GM12892 (cell line): ENCODE data around the gene DGLUCY.

Experiments
- POLR2A ChIP-seq: IDR thresholded peaks from 2 replicates; pipeline ENCODE4 v1.6.1; 2011; ENCODE audit warnings: low read depth, low read length, control low read depth
- POLR2AphosphoS5 ChIP-seq: IDR thresholded peaks from 2 replicates; pipeline ENCODE4 v1.6.1; 2011; ENCODE audit warnings: low read depth, low read length, control low read depth

DNA sequence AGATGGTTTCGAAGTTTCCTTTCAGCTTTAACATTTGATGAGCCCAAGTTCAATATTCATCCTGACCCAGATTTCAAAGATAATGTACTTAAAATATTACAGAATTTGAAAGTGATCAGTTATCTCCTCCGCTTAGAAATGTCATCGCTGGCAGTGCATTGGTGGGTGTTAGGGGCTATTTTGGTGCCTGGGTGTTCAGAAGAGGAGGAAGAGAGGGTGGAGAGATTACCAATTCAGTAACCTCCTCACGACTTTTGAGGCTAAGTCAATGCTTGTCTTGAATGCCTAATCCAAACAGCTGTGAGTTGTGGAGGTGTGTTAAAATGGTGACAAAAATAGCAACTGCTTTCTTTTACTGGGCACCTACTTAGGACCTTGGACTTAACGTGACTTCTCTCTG is 13.8 kb upstream of the DGLUCY start:
- TF ChIP-seq POLR2A, result no peak
- no peak for TF ChIP-seq POLR2AphosphoS5
